Suprapubic skin (tissue), 4 donors: ENCODE measurements around the gene DCDC2.

Source experiments
- EP300 ChIP-seq: sonication (generic); formaldehyde crosslinking; IDR thresholded peaks from one replicate; pipeline ENCODE4 v1.6.1; 2017; ENCODE audit warnings: antibody characterized with exemption
- POLR2A ChIP-seq, 2 donors: fragments of 450-650 bp; IDR thresholded peaks; one replicate each; pipeline ENCODE4 v1.6.1; 2017; ENCODE audit warnings: antibody characterized with exemption in 2 of 2, mild to moderate bottlenecking in 2 of 2, moderate library complexity in 2 of 2
- POLR2AphosphoS5 ChIP-seq, 3 donors: sonication (generic); formaldehyde crosslinking; IDR thresholded peaks; one replicate each; pipeline ENCODE4 v1.6.1; 2017; ENCODE audit warnings: antibody characterized with exemption in 3 of 3

GRCh38 chr6:24296944-24297343, 60.9 kb downstream of the DCDC2 start:
- TF ChIP-seq EP300 (no peak), POLR2A (IDR thresholded peaks at IDR 0.05) (no peak), POLR2AphosphoS5 (IDR thresholded peaks at IDR 0.05) (no peak)
